OCI-LY1 (cell line): ENCODE results near the gene PAPSS1.

Experiments used
- H2AFZ ChIP-seq: fragments of 200-600 bp; sonication (generic), shearing (Covaris generic); 2 replicates; pipeline ENCODE4 v1.6.0; 2014; ENCODE audit warnings: antibody characterized with exemption, mild to moderate bottlenecking, low read length
- H3F3A ChIP-seq: fragments of 200-600 bp; sonication (generic), shearing (Covaris generic); 2 replicates; pipeline ENCODE4 v1.6.0; 2014; ENCODE audit warnings: mild to moderate bottlenecking, antibody characterized with exemption, low read length, moderate library complexity; ENCODE audit not compliant: insufficient read depth
- H3K27ac ChIP-seq: fragments of 200-600 bp; sonication (generic); 2 replicates; pipeline ENCODE4 v1.5.1; 2014; ENCODE audit warnings: low read length, mixed run types, mild to moderate bottlenecking, low read depth; ENCODE audit not compliant: poor library complexity, severe bottlenecking
- H3K27me3 ChIP-seq: fragments of 200-600 bp; sonication (generic); 2 replicates; pipeline ENCODE4 v1.6.0; 2014; ENCODE audit warnings: antibody characterized with exemption, mild to moderate bottlenecking, low read length, moderate library complexity; ENCODE audit not compliant: insufficient read depth
- H3K36me3 ChIP-seq: fragments of 200-600 bp; sonication (generic); 2 replicates; pipeline ENCODE4 v1.6.1; 2014; ENCODE audit warnings: mild to moderate bottlenecking, antibody characterized with exemption, low read length, moderate library complexity, mixed read lengths; ENCODE audit not compliant: insufficient read depth
- H3K4me1 ChIP-seq: fragments of 200-600 bp; sonication (generic); 2 replicates; pipeline ENCODE4 v1.5.1; 2014; ENCODE audit warnings: mild to moderate bottlenecking, low read length, moderate library complexity; ENCODE audit not compliant: insufficient read depth, severe bottlenecking
- H3K4me2 ChIP-seq: fragments of 200-600 bp; sonication (generic), shearing (Covaris generic); 2 replicates; pipeline ENCODE4 v1.6.1; 2014; ENCODE audit warnings: low read length
- H3K4me3 ChIP-seq: fragments of 200-600 bp; sonication (generic); 2 replicates; pipeline ENCODE4 v1.5.1; 2014; ENCODE audit warnings: low read length, low read depth, mild to moderate bottlenecking, mixed read lengths; ENCODE audit not compliant: poor library complexity, severe bottlenecking
- H3K79me2 ChIP-seq: fragments of 200-600 bp; shearing (Covaris generic); 2 replicates; pipeline ENCODE4 v1.6.1; 2016; ENCODE audit warnings: mixed run types, low read length, mixed read lengths; ENCODE audit not compliant: insufficient read depth
- H3K9ac ChIP-seq: fragments of 200-600 bp; sonication (generic), shearing (Covaris generic); 2 replicates; pipeline ENCODE4 v1.6.1; 2014; ENCODE audit warnings: mild to moderate bottlenecking, low read length, mixed read lengths
- H3K9me2 ChIP-seq: fragments of 200-600 bp; sonication (generic), shearing (Covaris generic); 2 replicates; pipeline ENCODE4 v1.6.1; 2014; ENCODE audit warnings: low read depth, mild to moderate bottlenecking, low read length, mixed read lengths
- H3K9me3 ChIP-seq: fragments of 200-600 bp; shearing (Covaris generic); 2 replicates; pipeline ENCODE4 v1.6.1; 2014; ENCODE audit warnings: low read length, mixed read lengths
- H4K20me1 ChIP-seq: fragments of 200-600 bp; sonication (generic), shearing (Covaris generic); 2 replicates; pipeline ENCODE4 v1.6.0; 2016; ENCODE audit warnings: mild to moderate bottlenecking, low read length; ENCODE audit not compliant: insufficient read depth
- EZH2 ChIP-seq: fragments of 200-600 bp; sonication (generic), shearing (Covaris generic); IDR thresholded peaks from 2 replicates; pipeline ENCODE4 v1.8.0; 2017; ENCODE audit warnings: borderline replicate concordance, mixed run types, mild to moderate bottlenecking, antibody characterized with exemption, low read length, moderate library complexity, mixed read lengths
- TF ChIP-seq, protein P1 (sequence below): fragments of 200-600 bp; sonication (generic), shearing (Covaris generic); IDR thresholded peaks from 2 replicates; pipeline ENCODE4 v1.5.1; 2017; ENCODE audit warnings: mild to moderate bottlenecking, antibody characterized with exemption, low read length, moderate library complexity, mixed read lengths

The PAPSS1 gene

DNA sequence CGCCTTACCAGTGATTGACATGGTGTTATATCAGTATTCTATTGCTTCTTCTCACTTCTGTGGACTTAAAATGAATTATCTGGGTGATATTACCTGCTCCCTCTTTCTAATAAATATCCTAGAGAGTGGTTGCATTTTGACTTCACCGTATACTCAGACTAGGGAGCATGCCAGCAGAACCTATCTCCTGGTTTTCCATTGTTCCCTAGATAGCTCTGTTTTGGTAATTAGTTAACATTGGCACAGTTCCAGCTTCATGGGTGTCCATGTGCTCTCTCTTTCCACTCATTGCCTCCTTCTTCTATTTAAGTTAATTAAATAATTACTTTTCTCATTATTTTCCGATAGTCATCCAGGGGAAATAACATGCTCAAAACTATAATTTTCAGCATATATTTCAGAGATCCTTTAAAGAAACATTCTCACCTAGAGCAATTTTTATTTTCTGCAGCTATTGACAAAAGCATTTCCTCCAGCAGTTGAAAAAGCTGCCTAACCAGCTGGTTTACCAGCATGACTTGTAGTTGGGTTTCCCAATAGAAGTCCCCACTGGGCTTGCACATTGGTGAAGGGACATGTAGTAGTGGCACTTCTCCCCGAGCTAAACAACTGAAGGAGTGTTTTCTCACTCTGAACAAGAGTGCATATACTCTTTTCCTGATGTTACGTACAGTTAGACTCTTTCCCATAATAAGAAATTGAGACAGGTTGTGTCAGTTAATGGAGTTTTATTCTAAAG lies 27.9 kb upstream of the PAPSS1 start:
- Histone ChIP-seq H3K9me3 (no peaks in the 10 kb centered on the region), H3K36me3 (no peaks in the 10 kb centered on the region; the same call in 1 of the 2 replicates), H3K9ac (no peak overlapping the region), H3K4me3 (no peak overlapping the region), H3K27ac (no peak overlapping the region), H4K20me1 (no peaks in the 10 kb centered on the region), H3K79me2 (no peaks in the 10 kb centered on the region), H3K27me3 (no peaks in the 10 kb centered on the region), H3K4me2 (no peak overlapping the region), H3K9me2 (no peaks in the 10 kb centered on the region), H3K4me1 (no peaks in the 10 kb centered on the region), H3F3A (no peaks in the 10 kb centered on the region), H2AFZ (no peak overlapping the region)
- no peak for TF ChIP-seq EZH2
- TF ChIP-seq, protein P1, sequence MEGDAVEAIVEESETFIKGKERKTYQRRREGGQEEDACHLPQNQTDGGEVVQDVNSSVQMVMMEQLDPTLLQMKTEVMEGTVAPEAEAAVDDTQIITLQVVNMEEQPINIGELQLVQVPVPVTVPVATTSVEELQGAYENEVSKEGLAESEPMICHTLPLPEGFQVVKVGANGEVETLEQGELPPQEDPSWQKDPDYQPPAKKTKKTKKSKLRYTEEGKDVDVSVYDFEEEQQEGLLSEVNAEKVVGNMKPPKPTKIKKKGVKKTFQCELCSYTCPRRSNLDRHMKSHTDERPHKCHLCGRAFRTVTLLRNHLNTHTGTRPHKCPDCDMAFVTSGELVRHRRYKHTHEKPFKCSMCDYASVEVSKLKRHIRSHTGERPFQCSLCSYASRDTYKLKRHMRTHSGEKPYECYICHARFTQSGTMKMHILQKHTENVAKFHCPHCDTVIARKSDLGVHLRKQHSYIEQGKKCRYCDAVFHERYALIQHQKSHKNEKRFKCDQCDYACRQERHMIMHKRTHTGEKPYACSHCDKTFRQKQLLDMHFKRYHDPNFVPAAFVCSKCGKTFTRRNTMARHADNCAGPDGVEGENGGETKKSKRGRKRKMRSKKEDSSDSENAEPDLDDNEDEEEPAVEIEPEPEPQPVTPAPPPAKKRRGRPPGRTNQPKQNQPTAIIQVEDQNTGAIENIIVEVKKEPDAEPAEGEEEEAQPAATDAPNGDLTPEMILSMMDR = no peak

DNA sequence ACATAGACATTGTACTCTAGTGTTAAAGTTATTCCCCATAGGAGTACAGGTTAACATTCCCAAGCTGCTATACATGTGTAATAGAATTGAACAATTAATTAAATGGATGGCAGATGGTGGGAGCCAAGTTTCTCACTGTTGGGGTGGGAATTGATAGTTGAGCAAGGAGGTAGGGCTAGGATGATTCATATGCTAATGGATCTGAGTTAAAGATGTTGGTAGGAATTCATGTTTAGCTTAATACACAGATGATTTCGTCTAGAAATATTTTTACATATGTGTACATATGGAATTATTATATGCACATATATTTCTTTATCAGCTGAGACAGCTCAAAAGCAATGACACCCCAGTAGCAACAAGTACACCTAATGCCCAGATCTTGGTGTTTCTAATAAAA lies 26.1 kb upstream of the PAPSS1 start:
- Histone ChIP-seq H3F3A (no peaks in the 10 kb centered on the region), H4K20me1 (no peaks in the 10 kb centered on the region), H3K36me3 (no peaks in the 10 kb centered on the region; the same call in 1 of the 2 replicates), H3K4me1 (no peaks in the 10 kb centered on the region), H3K9me3 (no peaks in the 10 kb centered on the region), H3K9ac (no peak overlapping the region), H3K27me3 (no peaks in the 10 kb centered on the region), H3K4me2 (no peak overlapping the region), H3K79me2 (no peaks in the 10 kb centered on the region), H3K4me3 (no peak overlapping the region), H3K27ac (no peak overlapping the region), H2AFZ (no peak overlapping the region), H3K9me2 (no peaks in the 10 kb centered on the region)
- TF ChIP-seq EZH2 = no peak
- TF ChIP-seq, protein P1 = no peak

DNA sequence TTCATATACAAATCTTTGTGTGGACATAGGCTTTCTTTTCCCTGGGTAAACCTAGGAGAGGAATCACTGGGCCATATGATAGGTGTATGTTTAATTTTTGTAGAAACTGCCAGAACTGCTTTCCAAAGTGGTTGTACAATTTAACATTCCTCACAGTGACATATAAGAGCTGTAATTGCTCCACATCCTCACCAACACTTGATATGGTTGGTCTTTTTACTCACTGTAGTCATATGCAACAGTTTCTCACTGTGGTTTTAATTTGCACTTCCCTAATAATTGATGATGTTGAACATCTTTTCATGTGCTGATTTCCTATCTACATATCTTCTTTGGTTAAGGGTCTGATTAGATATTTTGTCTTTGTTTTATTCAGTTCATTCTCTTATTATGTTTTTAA lies 24.5 kb upstream of the PAPSS1 start:
- Histone ChIP-seq H3K4me1 (no peaks in the 10 kb centered on the region), H4K20me1 (no peaks in the 10 kb centered on the region), H3K9me3 (no peaks in the 10 kb centered on the region), H3K79me2 (no peaks in the 10 kb centered on the region), H3K4me3 (no peak overlapping the region), H3K36me3 (no peaks in the 10 kb centered on the region; the same call in 1 of the 2 replicates), H3K9ac (no peak overlapping the region), H3F3A (no peaks in the 10 kb centered on the region), H2AFZ (no peak overlapping the region), H3K9me2 (no peaks in the 10 kb centered on the region), H3K27me3 (no peaks in the 10 kb centered on the region), H3K27ac (no peak overlapping the region), H3K4me2 (no peak overlapping the region)
- TF ChIP-seq EZH2 = no peak
- TF ChIP-seq, protein P1 = no peak
